Ovary (tissue), 3 donors: ENCODE results near the gene RECK.

Experiments used
- CTCF ChIP-seq, 3 donors: fragments of 450-650 bp in 2 of 3; fragments of 200-600 bp in 1 of 3; IDR thresholded peaks; one replicate each; pipeline versions ENCODE4 v1.5.1 to v1.8.0; 2016 to 2022; ENCODE audit warnings: antibody characterized with exemption in 3 of 3, mild to moderate bottlenecking in 1 of 3
- POLR2A ChIP-seq: fragments of 450-650 bp; IDR thresholded peaks from one replicate; pipeline ENCODE4 v1.6.1; 2017; ENCODE audit warnings: antibody characterized with exemption, mild to moderate bottlenecking, moderate library complexity
- donor health status: DM: no; HTN: no; CAD: no.

- TF ChIP-seq CTCF (IDR thresholded peaks at IDR 0.05) (no peak), POLR2A (no peak)
Observed at GRCh38 chr9:36169166-36169565, 132.5 kb downstream of the RECK start, which contains the start of gene CCIN.
